Measurements from ENCODE around the gene TSPY10. TPM values are rescaled to one million over a fixed set of nuclear protein-coding genes. Genes with fewer than 3 reads are reported as not detected.
"Not testable (repeated sequence)": the region's sequence is repeated elsewhere in the genome, so short reads cannot be mapped to it uniquely, and the experiment has no call there.

TSPY10 gene, protein sequence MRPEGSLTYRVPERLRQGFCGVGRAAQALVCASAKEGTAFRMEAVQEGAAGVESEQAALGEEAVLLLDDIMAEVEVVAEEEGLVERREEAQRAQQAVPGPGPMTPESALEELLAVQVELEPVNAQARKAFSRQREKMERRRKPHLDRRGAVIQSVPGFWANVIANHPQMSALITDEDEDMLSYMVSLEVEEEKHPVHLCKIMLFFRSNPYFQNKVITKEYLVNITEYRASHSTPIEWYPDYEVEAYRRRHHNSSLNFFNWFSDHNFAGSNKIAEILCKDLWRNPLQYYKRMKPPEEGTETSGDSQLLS
- polyA plus RNA-seq (2011; rRNA removed) (not detected in 2 replicates), polyA minus RNA-seq (2011; rRNA and poly(A)+ RNA removed) (not detected in 2 replicates)

DNA sequence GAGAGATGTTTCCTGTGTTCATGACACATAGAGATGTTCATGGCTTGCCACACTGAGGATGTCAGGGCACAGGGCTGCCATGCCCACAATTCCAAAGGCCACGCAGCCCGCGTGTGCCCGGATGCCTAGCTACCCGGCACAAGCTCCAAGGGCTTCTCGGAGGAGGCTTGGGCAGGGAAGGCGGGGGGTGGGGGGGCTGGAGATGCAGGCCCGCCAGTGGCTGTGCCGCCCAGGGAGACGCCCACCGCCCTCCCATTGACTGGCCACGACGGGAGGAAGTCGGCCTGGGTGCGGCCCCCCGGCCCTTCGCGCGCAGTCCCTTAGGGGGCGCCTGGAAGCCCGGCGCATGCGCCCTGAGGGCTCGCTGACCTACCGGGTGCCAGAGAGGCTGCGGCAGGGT, at the start of gene TSPY10:
TSPY10 (plus strand) TSS at position 301 of the 400 bp plus-strand sequence; CDS start at position 347, 46 bp downstream.
- DNase-seq (ENCODE audit: low read depth, low spot score); POLR2A ChIA-PET; CTCF ChIA-PET: not testable (repeated sequence)

DNA sequence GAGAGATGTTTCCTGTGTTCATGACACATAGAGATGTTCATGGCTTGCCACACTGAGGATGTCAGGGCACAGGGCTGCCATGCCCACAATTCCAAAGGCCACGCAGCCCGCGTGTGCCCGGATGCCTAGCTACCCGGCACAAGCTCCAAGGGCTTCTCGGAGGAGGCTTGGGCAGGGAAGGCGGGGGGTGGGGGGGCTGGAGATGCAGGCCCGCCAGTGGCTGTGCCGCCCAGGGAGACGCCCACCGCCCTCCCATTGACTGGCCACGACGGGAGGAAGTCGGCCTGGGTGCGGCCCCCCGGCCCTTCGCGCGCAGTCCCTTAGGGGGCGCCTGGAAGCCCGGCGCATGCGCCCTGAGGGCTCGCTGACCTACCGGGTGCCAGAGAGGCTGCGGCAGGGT, 40.7 kb upstream of the TSPY10 start, which contains the start of gene TSPY9:
TSPY9 (plus strand) TSS at position 301 of the 400 bp plus-strand sequence; CDS start at position 347, 46 bp downstream.
- H3K27me3 ChIP-seq (ENCODE audit: control insufficient read depth, insufficient read depth, low read length); H3K9me3 ChIP-seq (ENCODE audit: control insufficient read depth, insufficient read depth, low read length); CTCF ChIA-PET; POLR2A ChIA-PET; H3K4me3 ChIP-seq (ENCODE audit: low read depth, low read length); H3K27ac ChIP-seq (ENCODE audit: low read depth, low read length); DNase-seq (ENCODE audit: low read depth, low spot score): not testable (repeated sequence)

More for the DNA sequence above, at the start of gene TSPY10:
- not testable (repeated sequence) for H3K4me3 ChIP-seq (ENCODE audit: low read depth, low read length); H3K9me3 ChIP-seq (ENCODE audit: control insufficient read depth, insufficient read depth, low read length); H3K27ac ChIP-seq (ENCODE audit: low read depth, low read length); H3K27me3 ChIP-seq (ENCODE audit: control insufficient read depth, insufficient read depth, low read length)

DNA sequence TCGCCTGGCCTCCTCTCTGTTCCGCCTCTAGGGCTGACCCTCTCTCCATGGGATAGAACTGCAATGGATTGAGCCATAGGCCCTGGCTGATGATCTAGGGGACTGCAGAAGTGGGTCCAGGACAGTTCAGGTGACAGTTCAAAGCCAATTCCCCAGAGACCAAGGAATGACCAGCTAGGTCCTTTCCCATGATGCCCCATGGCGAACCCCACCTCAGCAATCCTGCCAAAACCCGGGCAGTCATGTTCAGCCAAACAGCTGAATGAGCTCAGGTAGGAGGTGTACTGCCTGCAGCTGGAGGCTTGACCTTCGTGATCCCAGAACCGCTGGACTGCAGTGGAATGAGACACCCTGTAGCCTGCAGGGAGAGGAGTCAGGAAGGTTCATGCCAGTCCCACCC, 23.3 kb upstream of the TSPY10 start:
- H3K9me3 ChIP-seq (ENCODE audit: control insufficient read depth, insufficient read depth, low read length); CTCF ChIA-PET; POLR2A ChIA-PET; DNase-seq (ENCODE audit: low read depth, low spot score); H3K27ac ChIP-seq (ENCODE audit: low read depth, low read length); H3K27me3 ChIP-seq (ENCODE audit: control insufficient read depth, insufficient read depth, low read length); H3K4me3 ChIP-seq (ENCODE audit: low read depth, low read length): not testable (repeated sequence)

DNA sequence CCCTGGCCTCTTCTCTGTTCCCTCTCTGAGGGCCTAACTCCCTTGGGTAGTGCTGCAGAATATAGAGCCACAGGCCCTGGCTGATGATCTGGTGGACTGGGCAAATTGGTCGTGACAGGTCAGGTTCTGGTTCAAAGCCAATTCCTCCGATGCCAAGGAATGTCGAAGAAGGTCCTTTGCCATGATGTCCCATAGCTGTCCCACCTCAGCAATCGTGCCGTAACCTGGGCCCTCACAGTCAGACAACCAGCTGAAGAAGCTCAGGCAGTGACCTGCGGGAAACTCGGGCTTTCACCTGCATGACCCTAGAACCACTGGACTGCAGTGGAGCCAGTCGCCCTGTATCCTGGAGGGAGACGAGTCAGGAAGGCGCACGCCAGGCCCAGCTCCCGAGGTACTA, 11.4 kb upstream of the TSPY10 start:
- DNase-seq (ENCODE audit: low read depth, low spot score); CTCF ChIA-PET; H3K27me3 ChIP-seq (ENCODE audit: control insufficient read depth, insufficient read depth, low read length); H3K9me3 ChIP-seq (ENCODE audit: control insufficient read depth, insufficient read depth, low read length); H3K4me3 ChIP-seq (ENCODE audit: low read depth, low read length); H3K27ac ChIP-seq (ENCODE audit: low read depth, low read length); POLR2A ChIA-PET: not testable (repeated sequence)

Other genes with a start within 250 kb of the TSPY10 start
- gene TSPY4, start 190.4 kb upstream of the TSPY10 start, polyA plus RNA-seq (2011; rRNA removed) = not detected in 2 replicates
- not detected in 2 replicates for gene TSPY8, start 170.1 kb upstream of the TSPY10 start, polyA plus RNA-seq (2011; rRNA removed)
- gene TSPY3, start 129.5 kb upstream of the TSPY10 start, polyA plus RNA-seq (2011; rRNA removed) = not detected in 2 replicates
- gene TSPY1, start 60.9 kb upstream of the TSPY10 start, polyA plus RNA-seq (2011; rRNA removed) = not detected in 2 replicates
- gene TSPY9, start 40.6 kb upstream of the TSPY10 start, polyA plus RNA-seq (2011; rRNA removed) = not detected in 2 replicates

All from AG04450 (cell line).